ENCODE data around the gene CDK8. TPM values are rescaled to one million over a fixed set of nuclear protein-coding genes. Genes with fewer than 3 reads are reported as not detected.

The CDK8 gene
- total and polyA plus RNA-seq, 9 of the 15 experiments (the other 6 are each of a cell fraction or from before 2014, with no cell fraction given): 11.3 to 33.7 (median 20.3) TPM

DNA sequence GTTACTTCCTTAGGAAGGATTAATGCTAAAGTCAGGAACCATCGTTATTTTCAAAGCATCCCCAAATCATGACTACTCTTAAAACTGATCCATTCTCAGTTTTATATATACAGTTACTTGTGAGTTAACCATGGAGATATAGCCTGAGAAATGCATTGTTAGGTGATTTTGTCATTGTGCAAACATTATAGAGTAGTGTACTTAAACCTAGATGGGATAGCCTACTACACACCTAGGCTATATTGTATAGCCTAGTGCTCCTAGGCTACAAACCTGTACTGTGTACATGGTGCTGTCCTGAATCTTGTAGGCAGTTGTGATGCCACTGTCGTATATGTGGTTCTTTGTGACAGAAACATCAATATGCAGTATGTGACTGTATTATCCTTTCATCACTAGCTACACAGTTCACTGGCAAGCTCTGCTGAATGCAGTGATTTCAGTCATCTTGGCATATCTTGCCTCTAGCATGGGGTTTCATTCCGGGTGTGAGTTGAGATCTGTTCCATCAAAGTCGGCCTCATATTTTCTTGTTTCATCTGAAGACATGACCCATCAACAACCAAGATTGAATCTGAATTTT is 45.3 kb downstream of the CDK8 start (continued):
- TF ChIP-seq HINFP (tag; conservative IDR thresholded peaks at IDR 0.05; ENCODE audit: low read depth) (no peak), IFI16 (CRISPR knock-in tag; IDR thresholded peaks at IDR 0.05) (no peak), PKNOX1 (IDR thresholded peaks at IDR 0.05) (no peak)

DNA sequence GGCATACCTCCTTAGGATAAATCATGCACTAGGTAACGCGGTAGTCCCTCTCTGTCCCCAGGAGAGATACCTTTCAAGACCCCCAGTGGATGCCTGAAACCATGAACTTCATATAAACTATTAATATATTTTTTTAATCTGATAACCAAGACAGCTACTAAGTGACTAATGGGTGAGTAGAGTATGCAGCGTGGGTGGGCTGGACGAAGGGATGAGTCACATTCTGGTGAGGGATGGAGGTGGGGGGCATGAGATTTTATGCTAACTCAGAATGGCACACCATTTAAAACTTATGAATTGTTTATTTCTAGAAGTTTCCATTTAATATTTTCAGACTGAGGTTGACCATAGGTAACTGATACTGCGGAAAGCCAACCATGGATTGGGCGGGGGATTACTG is 46.2 kb downstream of the CDK8 start:
- Histone ChIP-seq H3K9ac (ENCODE audit: insufficient read depth in 1 of 2, low read depth in 2 of 2, low read length in 2 of 2) (no peak overlapping the region), H3K27ac (ENCODE audit: extremely low read depth, low read depth, low read length) (no peak overlapping the region), H3K4me2 (ENCODE audit: insufficient read depth, low read length) (no peak overlapping the region), H3K9me1 (ENCODE audit: control insufficient read depth, insufficient read depth, low read length) (no peaks in the 10 kb centered on the region), H3K27me3 (ENCODE audit: control insufficient read depth in 2 of 2, insufficient read depth in 2 of 2, low read length in 2 of 2) (no peaks in the 10 kb centered on the region), H4K20me1 (replicated peaks; ENCODE audit: control insufficient read depth, insufficient read depth, low read length) (no peaks in the 10 kb centered on the region), H3K36me3 (ENCODE audit: control insufficient read depth, insufficient read depth, low read length) (no peaks in the 10 kb centered on the region), H3K9me3 (replicated peaks; ENCODE audit: control insufficient read depth, insufficient read depth, low read depth, low read length) (no peaks in the 10 kb centered on the region), H3K4me1 (replicated peaks in 1 of 2; ENCODE audit: control insufficient read depth in 2 of 2, insufficient read depth in 2 of 2, low read length in 2 of 2) (no peaks in the 10 kb centered on the region), H3K79me2 (ENCODE audit: control insufficient read depth, insufficient read depth, low read length) (peaks cover 3% of the 10 kb centered on the region), H2AFZ (ENCODE audit: low read depth, low read length) (no peak overlapping the region), H3K4me3 (no peak overlapping the region)
- intact Hi-C loops (cut with micrococcal nuclease): no loop called here
- ChIA-PET CTCF (ENCODE audit: low intra/inter-chr PET ratio) (no interaction called here), POLR2A (no interaction called here)
- no peak for TF ChIP-seq TAF7 (tag; IDR thresholded peaks at IDR 0.05)
- peak; percentile 31 for TF ChIP-seq DACH1 (IDR thresholded peaks at IDR 0.05; ENCODE audit: partially characterized antibody)
- TF ChIP-seq EGR1 (conservative IDR thresholded peaks at IDR 0.05): peak; percentile 80
- TF ChIP-seq FOSL1 (tag; conservative IDR thresholded peaks at IDR 0.05): peak; percentile 30; the same call in 1 of the 2 replicates
- TF ChIP-seq ATF3 (IDR thresholded peaks at IDR 0.05): peak; percentile 51
- TF ChIP-seq ATF3 (CRISPR knock-in tag; conservative IDR thresholded peaks at IDR 0.05): no peak
- peak; percentile 62; the same call in 1 of the 2 replicates for TF ChIP-seq JUND (IDR thresholded peaks at IDR 0.05; ENCODE audit: borderline replicate concordance, low read depth, low read length)
- no peak for TF ChIP-seq JUND (tag; IDR thresholded peaks at IDR 0.05; ENCODE audit: borderline replicate concordance, low read depth, low read length)
- no peak for TF ChIP-seq ZNF384 (IDR thresholded peaks at IDR 0.05; ENCODE audit: low read depth, low read length)
- 0 out of 2 replicates have a peak, but pooled peaks have one; percentile 16 for TF ChIP-seq ARID1B (IDR thresholded peaks at IDR 0.05)
- in situ Hi-C loops (cut with MboI): no loop called here
- BruUV-seq (replicated peaks): no TSS peak
- DNase-seq (ENCODE audit: extremely low read depth in 1 of 4, low spot score in 3 of 4) (peak in 2 of 4 experiments; percentile 6 to 27), ATAC-seq (no peak), FAIRE-seq (no peak)
- WGBS (ENCODE audit: insufficient coverage, low coverage, missing lambda C conversion rate): 68% methylated on average over 6 of the region's 6 CpGs

All from K562 (cell line).